Measurements from ENCODE around the gene HERC3.

Gene HERC3

GRCh38 chr4:88734403-88734949, 142.2 kb downstream of the HERC3 start:
- H3K79me2 ChIP-seq (ENCODE audit: low read length), result no peaks in the 10 kb centered on the region
- H3K4me3 ChIP-seq (ENCODE audit: low read length), result no peak overlapping the region
- no peak overlapping the region for H3K4me2 ChIP-seq (ENCODE audit: low read depth, low read length)
- no peak for TF ChIP-seq CTCF (IDR thresholded peaks at IDR 0.05; ENCODE audit: low read length)
- no peak for TF ChIP-seq EZH2 (optimal IDR thresholded peaks at IDR 0.05; ENCODE audit: low read depth, low read length)
- no peak for TF ChIP-seq EZH2phosphoT487 (IDR thresholded peaks at IDR 0.05; ENCODE audit: low read length)
- H3K9ac ChIP-seq (ENCODE audit: low read length), result no peak overlapping the region
- no peak overlapping the region for H3K27ac ChIP-seq (ENCODE audit: low read length)
- no peak for DNase-seq
- H3K4me1 ChIP-seq (ENCODE audit: low read length), result peaks cover 5% of the 10 kb centered on the region
- no peaks in the 10 kb centered on the region for H3K27me3 ChIP-seq (replicated peaks; ENCODE audit: insufficient read depth, low read length)
- H3F3A ChIP-seq (ENCODE audit: insufficient read depth, low read length), result no peaks in the 10 kb centered on the region
- H4K20me1 ChIP-seq (ENCODE audit: insufficient read depth, low read length), result no peaks in the 10 kb centered on the region
- H3K9me2 ChIP-seq (replicated peaks; ENCODE audit: insufficient read depth, low read length), result no peaks in the 10 kb centered on the region
- no peaks in the 10 kb centered on the region for H3K9me3 ChIP-seq (replicated peaks; ENCODE audit: insufficient read depth, low read length)
- H2AFZ ChIP-seq (ENCODE audit: low read length), result no peak overlapping the region
- no peaks in the 10 kb centered on the region for H3K36me3 ChIP-seq (replicated peaks; ENCODE audit: insufficient read depth, low read length)

DNA sequence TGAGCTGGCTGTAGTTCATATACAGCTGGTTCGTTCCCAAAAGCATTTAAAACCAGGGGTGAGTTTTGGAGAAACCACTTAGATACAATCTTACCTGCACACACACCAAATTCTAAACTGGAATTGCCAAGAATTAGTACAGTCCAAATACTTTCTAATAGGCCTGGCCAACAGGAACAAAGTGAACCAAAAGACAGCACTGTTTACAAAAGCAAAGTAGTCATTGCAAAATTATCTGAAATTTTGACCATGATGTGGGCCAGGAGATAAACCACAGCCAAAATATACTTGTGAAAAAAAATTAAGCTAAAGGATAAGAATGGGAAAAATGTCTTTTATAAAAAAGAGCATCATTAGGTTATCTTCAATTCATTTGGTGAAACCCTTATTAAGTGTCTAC, 143.3 kb downstream of the HERC3 start:
- H3K4me1 ChIP-seq (ENCODE audit: low read length), result peaks cover 5% of the 10 kb centered on the region

DNA sequence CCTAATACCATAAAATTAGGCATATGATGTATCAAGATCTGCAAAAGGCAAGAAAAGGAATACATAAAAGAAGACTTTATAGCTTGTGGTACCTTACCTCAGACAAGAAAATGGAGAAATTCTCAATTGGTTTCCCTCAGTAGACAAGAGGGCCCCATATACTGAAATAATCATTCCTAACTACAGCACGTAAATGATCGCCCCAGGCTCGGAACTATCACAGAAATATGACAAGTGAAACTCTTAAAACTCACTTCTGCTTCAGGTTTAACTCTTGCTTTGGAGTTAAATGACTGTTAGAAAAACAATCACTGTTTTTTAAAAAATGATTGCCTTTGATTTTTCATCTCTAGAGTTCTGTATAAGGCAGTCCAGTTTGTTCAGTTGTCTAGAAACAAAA, 144.0 kb downstream of the HERC3 start:
- peaks cover 5% of the 10 kb centered on the region for H3K4me1 ChIP-seq (ENCODE audit: low read length)
- no peak for DNase-seq
- no peak overlapping the region for H3K9ac ChIP-seq (ENCODE audit: low read length)
- H3K79me2 ChIP-seq (ENCODE audit: low read length), result no peaks in the 10 kb centered on the region
- no peaks in the 10 kb centered on the region for H3K9me2 ChIP-seq (replicated peaks; ENCODE audit: insufficient read depth, low read length)
- no peak overlapping the region for H3K27ac ChIP-seq (ENCODE audit: low read length)
- H3F3A ChIP-seq (ENCODE audit: insufficient read depth, low read length), result no peaks in the 10 kb centered on the region
- H3K9me3 ChIP-seq (replicated peaks; ENCODE audit: insufficient read depth, low read length), result no peaks in the 10 kb centered on the region
- no peak for TF ChIP-seq EZH2phosphoT487 (IDR thresholded peaks at IDR 0.05; ENCODE audit: low read length)
- TF ChIP-seq EZH2 (optimal IDR thresholded peaks at IDR 0.05; ENCODE audit: low read depth, low read length), result no peak
- TF ChIP-seq CTCF (IDR thresholded peaks at IDR 0.05; ENCODE audit: low read length), result no peak
- no peaks in the 10 kb centered on the region for H3K36me3 ChIP-seq (replicated peaks; ENCODE audit: insufficient read depth, low read length)
- no peak overlapping the region for H3K4me3 ChIP-seq (ENCODE audit: low read length)
- H3K27me3 ChIP-seq (replicated peaks; ENCODE audit: insufficient read depth, low read length), result no peaks in the 10 kb centered on the region
- H3K4me2 ChIP-seq (ENCODE audit: low read depth, low read length), result no peak overlapping the region
- H4K20me1 ChIP-seq (ENCODE audit: insufficient read depth, low read length), result no peaks in the 10 kb centered on the region
- no peak overlapping the region for H2AFZ ChIP-seq (ENCODE audit: low read length)

More for the DNA sequence above, 143.3 kb downstream of the HERC3 start:
- Histone ChIP-seq H3K9ac (ENCODE audit: low read length) (no peak overlapping the region), H3K4me2 (ENCODE audit: low read depth, low read length) (no peak overlapping the region), H3K27me3 (replicated peaks; ENCODE audit: insufficient read depth, low read length) (no peaks in the 10 kb centered on the region), H4K20me1 (ENCODE audit: insufficient read depth, low read length) (no peaks in the 10 kb centered on the region), H3K9me2 (replicated peaks; ENCODE audit: insufficient read depth, low read length) (no peaks in the 10 kb centered on the region), H3K4me3 (ENCODE audit: low read length) (no peak overlapping the region), H3K79me2 (ENCODE audit: low read length) (no peaks in the 10 kb centered on the region), H3K9me3 (replicated peaks; ENCODE audit: insufficient read depth, low read length) (no peaks in the 10 kb centered on the region), H3K27ac (ENCODE audit: low read length) (no peak overlapping the region), H3K36me3 (replicated peaks; ENCODE audit: insufficient read depth, low read length) (no peaks in the 10 kb centered on the region), H3F3A (ENCODE audit: insufficient read depth, low read length) (no peaks in the 10 kb centered on the region), H2AFZ (ENCODE audit: low read length) (no peak overlapping the region)
- DNase-seq, result no peak
- TF ChIP-seq CTCF (IDR thresholded peaks at IDR 0.05; ENCODE audit: low read length), result no peak
- TF ChIP-seq EZH2phosphoT487 (IDR thresholded peaks at IDR 0.05; ENCODE audit: low read length), result no peak
- no peak for TF ChIP-seq EZH2 (optimal IDR thresholded peaks at IDR 0.05; ENCODE audit: low read depth, low read length)
